ENCODE measurements around the gene EPHA7.

The EPHA7 gene

DNA sequence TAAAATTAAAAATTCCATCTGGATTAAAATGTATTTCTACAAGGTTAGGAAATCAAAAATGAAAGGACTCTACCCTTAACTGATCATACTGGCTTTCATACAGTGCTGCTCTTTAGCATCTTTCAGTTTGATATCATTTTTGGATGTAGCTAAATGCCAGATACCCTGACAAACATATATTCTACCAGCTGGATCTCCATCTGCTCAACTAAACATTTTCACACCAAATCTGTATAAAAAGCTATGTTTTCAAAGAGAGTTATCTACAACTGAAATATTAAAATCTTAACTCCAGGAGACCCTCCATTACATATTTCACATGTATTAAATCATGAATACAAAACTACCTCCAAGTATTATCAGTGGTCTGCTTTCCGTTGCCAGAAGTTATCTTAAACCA, 95.7 kb downstream of the EPHA7 start:
- no peak for DNase-seq (ENCODE audit: low read depth)

DNA sequence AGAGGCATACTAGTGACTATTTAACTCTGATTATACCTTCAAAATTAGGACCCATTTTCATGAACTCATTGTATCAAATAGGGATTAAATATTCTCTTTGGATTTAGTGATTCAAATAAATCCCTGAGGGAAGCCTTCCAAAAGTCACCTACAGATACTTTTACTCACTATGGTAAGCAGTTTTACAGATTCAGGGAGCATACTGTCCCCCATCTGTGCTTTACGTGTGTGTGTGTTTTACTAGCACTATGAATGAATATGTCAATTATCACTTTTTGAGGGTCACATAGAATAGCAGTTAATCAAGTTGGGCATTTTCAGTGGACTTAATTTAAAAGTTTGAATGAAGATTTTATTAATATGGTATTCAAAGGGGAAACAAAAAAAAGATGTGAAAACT, 96.7 kb downstream of the EPHA7 start:
- DNase-seq (ENCODE audit: low read depth): no peak

- no peak for DNase-seq (ENCODE audit: low read depth)
These were observed 100.1 kb downstream of the EPHA7 start for GRCh38 chr6:93319304-93319703.

GRCh38 chr6:93318121-93318520, 101.2 kb downstream of the EPHA7 start:
- no peak for DNase-seq (ENCODE audit: low read depth)

DNA sequence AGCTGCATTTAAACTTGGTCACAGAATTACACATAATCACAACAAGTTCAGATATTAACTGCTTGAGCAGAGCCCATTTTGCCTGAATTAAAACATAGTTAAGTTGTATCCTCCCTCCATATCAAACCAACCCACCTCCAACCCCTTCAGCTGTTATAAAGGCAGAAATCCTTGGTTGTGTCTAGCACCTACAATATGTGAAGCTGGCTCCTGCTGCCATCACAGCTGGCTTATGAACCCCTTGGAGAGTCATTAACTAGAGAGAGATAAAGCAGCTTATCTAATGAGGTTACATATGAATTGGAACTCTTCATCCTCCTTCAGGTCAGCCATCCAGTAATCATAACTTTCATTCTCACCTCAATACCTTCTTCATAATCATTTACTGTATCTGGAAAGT, 101.8 kb downstream of the EPHA7 start:
- no peak for DNase-seq (ENCODE audit: low read depth)

- DNase-seq (ENCODE audit: low read depth): no peak
These were observed 111.6 kb downstream of the EPHA7 start for GRCh38 chr6:93307505-93308409.

GRCh38 chr6:93305088-93305487, 114.3 kb downstream of the EPHA7 start:
- DNase-seq (ENCODE audit: low read depth): no peak

DNA sequence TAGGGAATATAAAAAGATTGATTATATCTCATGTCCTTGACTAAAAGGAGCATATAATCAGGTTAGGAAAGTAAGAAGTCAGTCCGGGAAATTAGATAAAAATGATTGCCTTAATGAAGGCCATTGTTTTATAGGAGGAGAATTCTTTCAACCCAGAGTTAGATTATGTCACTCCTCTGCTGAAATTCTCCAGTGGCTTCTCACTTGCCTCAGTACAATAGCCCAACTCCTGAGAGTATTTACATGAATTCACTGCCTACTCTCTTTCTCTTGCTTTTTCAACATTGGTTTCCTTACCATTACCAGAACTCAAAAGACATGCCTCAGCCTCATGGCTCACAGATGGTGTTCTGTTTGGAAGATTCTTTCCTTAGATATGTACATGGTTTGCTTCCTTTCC, 114.9 kb downstream of the EPHA7 start:
- DNase-seq (ENCODE audit: low read depth): no peak

GRCh38 chr6:93300661-93301060, 118.7 kb downstream of the EPHA7 start:
- DNase-seq (ENCODE audit: low read depth): no peak

GRCh38 chr6:93299622-93300021, 119.7 kb downstream of the EPHA7 start:
- no peak for DNase-seq (ENCODE audit: low read depth)

GRCh38 chr6:93295631-93296030, 123.7 kb downstream of the EPHA7 start:
- no peak for DNase-seq (ENCODE audit: low read depth)

GRCh38 chr6:93294879-93295278, 124.5 kb downstream of the EPHA7 start:
- no peak for DNase-seq (ENCODE audit: low read depth)

DNA sequence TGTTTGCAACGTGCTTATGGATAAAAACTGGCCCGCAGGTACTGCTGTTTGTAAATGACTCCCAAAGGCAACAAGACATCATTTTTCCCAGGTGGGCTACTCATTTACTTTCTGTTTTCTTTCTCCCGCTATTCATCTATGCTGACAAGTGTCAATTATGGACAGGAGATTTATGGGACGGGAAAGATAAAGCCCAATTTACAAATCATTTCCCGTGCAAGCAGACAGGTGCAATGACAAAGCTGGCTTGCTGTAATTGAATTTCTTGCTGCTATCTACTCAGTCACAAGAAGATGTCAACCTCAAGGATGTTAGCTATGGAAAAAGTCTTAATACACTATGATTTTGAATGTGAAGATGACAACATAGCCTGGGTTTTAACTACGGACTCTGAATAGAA, 125.5 kb downstream of the EPHA7 start:
- no peak for DNase-seq (ENCODE audit: low read depth)

- DNase-seq (ENCODE audit: low read depth): no peak
These were observed 125.9 kb downstream of the EPHA7 start for GRCh38 chr6:93293460-93293859.

- DNase-seq (ENCODE audit: low read depth): no peak
These were observed 136.8 kb downstream of the EPHA7 start for GRCh38 chr6:93282521-93283031.

- no peak for DNase-seq (ENCODE audit: low read depth)
These were observed 141.1 kb downstream of the EPHA7 start for GRCh38 chr6:93278241-93278640.

DNA sequence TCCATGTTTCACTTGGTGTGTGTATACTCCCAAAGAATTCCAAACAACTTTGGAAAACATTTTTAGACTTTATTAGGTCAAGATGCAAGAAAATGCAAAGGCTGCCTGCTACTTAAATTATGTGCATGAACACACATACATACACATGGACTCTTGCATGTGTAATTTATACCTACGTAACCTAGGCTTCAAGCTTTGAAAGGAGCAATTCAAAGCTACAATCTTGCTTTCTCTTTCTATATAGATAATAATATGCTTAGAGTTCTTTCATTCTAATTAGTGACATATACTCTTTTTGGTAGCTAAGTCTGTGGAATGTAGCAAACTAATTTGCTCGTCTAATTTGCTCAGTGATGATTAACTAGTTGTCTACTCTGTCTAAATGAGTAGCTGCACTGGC, 146.5 kb downstream of the EPHA7 start:
- no peak for DNase-seq (ENCODE audit: low read depth)

DNA sequence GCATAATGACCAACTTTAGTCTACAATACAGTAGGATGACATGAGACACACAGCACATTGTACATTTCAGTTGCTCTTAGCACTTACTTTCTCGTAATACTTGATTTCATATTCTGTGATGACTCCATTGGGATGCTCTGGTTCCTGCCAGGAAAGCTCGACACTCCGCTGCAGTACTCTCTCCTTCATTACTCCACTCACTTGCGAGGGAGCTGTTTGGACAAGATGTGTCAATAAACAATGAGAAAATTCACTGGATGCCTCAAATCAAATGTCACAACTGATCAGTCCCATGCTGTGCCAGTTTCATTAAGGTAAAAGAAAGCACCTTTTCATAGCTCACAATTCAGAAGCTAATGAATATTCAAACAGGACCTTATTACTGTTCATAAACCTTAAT, 147.1 kb downstream of the EPHA7 start:
- no peak for DNase-seq (ENCODE audit: low read depth)

GRCh38 chr6:93266116-93266817, 153.1 kb downstream of the EPHA7 start:
- DNase-seq (ENCODE audit: low read depth): no peak

- no peak for DNase-seq (ENCODE audit: low read depth)
These were observed 158.5 kb downstream of the EPHA7 start for GRCh38 chr6:93260881-93261280.

- DNase-seq (ENCODE audit: low read depth): no peak
These were observed 160.0 kb downstream of the EPHA7 start for GRCh38 chr6:93259332-93259731.

DNA sequence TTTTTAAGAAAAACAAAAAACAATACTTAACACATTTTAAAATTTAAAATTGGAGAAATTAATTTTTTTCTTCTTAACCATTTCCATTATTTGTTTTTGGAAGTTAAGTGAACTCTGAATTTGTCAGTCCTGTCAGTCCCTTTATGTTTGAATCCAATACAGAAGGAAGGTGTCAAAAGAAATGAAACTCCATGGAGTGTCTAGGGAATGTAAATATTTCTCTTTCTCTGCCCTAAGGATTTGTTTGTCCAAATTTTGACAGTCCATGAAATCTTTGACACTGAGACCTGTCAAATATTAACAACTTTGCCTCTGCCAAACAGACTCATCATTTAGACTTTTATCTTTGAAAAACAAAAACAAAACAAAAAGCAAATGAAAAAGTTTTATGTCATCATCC, 166.4 kb downstream of the EPHA7 start:
- no peak for DNase-seq (ENCODE audit: low read depth)

GRCh38 chr6:93248631-93249030, 170.7 kb downstream of the EPHA7 start:
- DNase-seq (ENCODE audit: low read depth): no peak
